Gastroesophageal sphincter (tissue), 4 donors: ENCODE results near the gene GLI2. TPM values are rescaled to one million over a fixed set of nuclear protein-coding genes. Genes with fewer than 3 reads are reported as not detected.

Experiments used
- ATAC-seq: fragments of 150-250 bp; one replicate; pipeline ENCODE4 v1.9.1; 2016; ENCODE audit warnings: mild to moderate bottlenecking, moderate library complexity
- H3K27ac ChIP-seq, 4 donors: fragments of 200-600 bp; sonication (generic) in 3 of 4; 1 replicate in 3 of 4; 2 replicates in 1 of 4; pipeline ENCODE4 v1.5.1; 2016 to 2019
- H3K27me3 ChIP-seq: fragments of 200-600 bp; sonication (generic); one replicate; pipeline ENCODE4 v1.5.1; 2019
- H3K36me3 ChIP-seq, 2 donors: fragments of 200-600 bp; sonication (generic); one replicate each; pipeline ENCODE4 v1.5.1; 2019; ENCODE audit warnings: control low read depth in 1 of 2
- H3K4me1 ChIP-seq, 3 donors: fragments of 200-600 bp; sonication (generic); 1 replicate in 2 of 3; 2 replicates in 1 of 3; pipeline ENCODE4 v1.5.1; 2016 to 2019; ENCODE audit warnings: control low read depth in 2 of 3
- H3K4me3 ChIP-seq, 2 donors: fragments of 200-600 bp; sonication (generic); one replicate each; pipeline ENCODE4 v1.5.1; 2019; ENCODE audit warnings: mild to moderate bottlenecking in 1 of 2, moderate library complexity in 1 of 2
- H3K9me3 ChIP-seq, 3 donors: fragments of 200-600 bp; sonication (generic); one replicate each; pipeline ENCODE4 v1.5.1; 2017 to 2019; ENCODE audit warnings: control low read depth in 2 of 3
- CTCF ChIP-seq, 4 experiments: fragments of 200-600 bp in 2 of 4; fragments of 450-650 bp in 2 of 4; sonication (generic) in 1 of 4; IDR thresholded peaks; one replicate each; pipeline ENCODE4 v1.5.1; 2017 to 2019; ENCODE audit warnings: antibody characterized with exemption in 4 of 4, mild to moderate bottlenecking in 2 of 4, moderate library complexity in 2 of 4
- EP300 ChIP-seq: sonication (generic); formaldehyde crosslinking; IDR thresholded peaks from one replicate; pipeline ENCODE4 v1.6.1; 2017; ENCODE audit warnings: antibody characterized with exemption, mild to moderate bottlenecking
- POLR2A ChIP-seq, 2 donors: fragments of 450-650 bp; IDR thresholded peaks; one replicate each; pipeline ENCODE4 v1.6.1; 2017; ENCODE audit warnings: antibody characterized with exemption in 2 of 2, mild to moderate bottlenecking in 2 of 2, moderate library complexity in 1 of 2
- POLR2AphosphoS5 ChIP-seq: sonication (generic); formaldehyde crosslinking; IDR thresholded peaks from one replicate; pipeline ENCODE4 v1.6.1; 2017; ENCODE audit warnings: antibody characterized with exemption
- WGBS, 2 donors: methylation state at CpG; one replicate each; pipeline ENCODE4 v1.1.5; 2018; ENCODE audit warnings: low coverage in 1 of 2; 5-methylcytosine and 5-hydroxymethylcytosine counted together
- total RNA-seq, 4 donors: library from RNA; depleted of rRNA; stranded (reverse); fragments of >200 nt; gene quantifications; one replicate each; pipeline ENCODE4 v1.1.0, GENCODE V29; 2016

GLI2 gene
- total RNA-seq, 4 donors from 2014 or later = 6.3 to 22.3 (median 11.0) TPM

- no peak for ATAC-seq
- 85% methylated on average over 3 of the region's 6 CpGs; no CpG with 5 or more reads in 1 of the 2 donors for WGBS, 2 donors
- no peak for TF ChIP-seq POLR2A (IDR thresholded peaks at IDR 0.05)
- no peak for TF ChIP-seq EP300
- TF ChIP-seq CTCF (IDR thresholded peaks at IDR 0.05) = no peak
- no peak for TF ChIP-seq POLR2AphosphoS5
- H3K4me1 ChIP-seq = peaks cover 0 to 39% (median 12%) of the 10 kb centered on the region in 3 donors
- H3K27me3 ChIP-seq = no peaks in the 10 kb centered on the region
- no peaks in the 10 kb centered on the region for H3K36me3 ChIP-seq
- no peak overlapping the region for H3K4me3 ChIP-seq
- no peaks in the 10 kb centered on the region for H3K9me3 ChIP-seq
- peak overlapping the region in 2 of 4 donors; percentile 43 to 52 for H3K27ac ChIP-seq
Observed at GRCh38 chr2:120770641-120771040, 35.0 kb downstream of the GLI2 start.

- H3K27me3 ChIP-seq = no peaks in the 10 kb centered on the region
- no peaks in the 10 kb centered on the region for H3K9me3 ChIP-seq
- H3K4me1 ChIP-seq = peaks cover 0 to 32% (median 6%) of the 10 kb centered on the region in 3 donors
- ATAC-seq = peak; percentile 81
- H3K4me3 ChIP-seq = no peak overlapping the region
- peak overlapping the region in 3 of 4 donors; percentile 8 to 64 (median 52) for H3K27ac ChIP-seq
- 49 to 55% methylated on average over 5 to 7 of the region's 14 CpGs for WGBS, 2 donors
- H3K36me3 ChIP-seq = no peaks in the 10 kb centered on the region
- TF ChIP-seq EP300 (no peak), POLR2AphosphoS5 (no peak), CTCF (IDR thresholded peaks at IDR 0.05) (no peak), POLR2A (IDR thresholded peaks at IDR 0.05) (no peak)
Observed at GRCh38 chr2:120771111-120771780, 35.6 kb downstream of the GLI2 start.

DNA sequence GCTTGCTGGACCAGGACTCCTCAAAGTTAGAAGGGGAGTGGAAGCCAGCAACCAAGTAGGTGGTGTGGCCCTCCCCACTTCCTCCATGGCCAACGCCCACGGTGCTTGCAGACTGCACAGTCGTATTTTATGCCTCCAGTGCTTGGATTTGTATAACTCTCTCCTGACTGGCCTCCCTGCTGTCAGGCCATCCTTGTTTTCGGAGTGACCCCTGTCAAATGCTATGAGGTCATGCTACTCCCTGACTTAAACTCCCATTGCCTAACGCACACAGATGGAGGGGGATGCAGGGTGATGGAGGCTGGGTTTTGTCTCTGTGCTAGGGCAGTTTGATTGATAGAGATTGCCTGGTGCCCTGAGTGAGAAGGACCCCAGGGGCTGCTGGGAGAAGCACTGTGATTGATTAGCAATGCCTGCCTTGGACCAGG, 36.1 kb downstream of the GLI2 start:
- no peaks in the 10 kb centered on the region for H3K9me3 ChIP-seq
- peaks cover 0 to 27% (median 5%) of the 10 kb centered on the region in 3 donors for H3K4me1 ChIP-seq
- WGBS, 2 donors = 55 to 80% methylated on average over 1 to 2 of the region's 5 CpGs
- H3K27ac ChIP-seq = peak overlapping the region in 3 of 4 donors; percentile 8 to 64 (median 52)
- no peak overlapping the region for H3K4me3 ChIP-seq
- peak; percentile 13 for ATAC-seq
- no peak for TF ChIP-seq POLR2AphosphoS5
- TF ChIP-seq POLR2A (IDR thresholded peaks at IDR 0.05) = no peak
- TF ChIP-seq CTCF (IDR thresholded peaks at IDR 0.05) = no peak
- TF ChIP-seq EP300 = no peak
- H3K27me3 ChIP-seq = no peaks in the 10 kb centered on the region
- no peaks in the 10 kb centered on the region for H3K36me3 ChIP-seq

DNA sequence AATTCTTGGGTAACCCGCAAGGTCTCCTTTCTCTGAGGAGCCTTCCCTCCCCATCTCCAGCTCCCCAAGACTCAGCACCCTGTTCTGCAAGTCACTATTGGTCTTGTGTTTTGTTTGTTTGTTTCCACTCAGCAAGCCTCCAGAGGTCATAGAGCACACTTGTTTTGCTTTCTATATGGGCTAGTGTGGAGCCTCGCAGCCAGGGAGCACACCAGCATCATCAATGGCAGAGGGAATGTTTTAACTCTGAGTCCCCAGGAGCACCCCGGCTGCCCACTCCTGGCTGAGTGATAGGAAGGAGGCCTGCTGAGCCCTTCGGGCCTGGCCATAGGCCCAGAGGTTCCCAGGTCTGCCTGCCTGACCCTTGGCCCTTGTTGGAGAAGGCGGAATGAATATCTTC, 36.6 kb downstream of the GLI2 start:
- WGBS, 2 donors = 33% methylated on average over 1 of the region's 5 CpGs; no CpG with 5 or more reads in 1 of the 2 donors
- Histone ChIP-seq H3K27me3 (no peaks in the 10 kb centered on the region), H3K27ac (no peak overlapping the region), H3K4me1 (peaks cover 0 to 24% (median 5%) of the 10 kb centered on the region in 3 donors), H3K36me3 (no peaks in the 10 kb centered on the region), H3K9me3 (no peaks in the 10 kb centered on the region), H3K4me3 (no peak overlapping the region)
- ATAC-seq = no peak
- no peak for TF ChIP-seq POLR2A (IDR thresholded peaks at IDR 0.05)
- no peak for TF ChIP-seq POLR2AphosphoS5
- TF ChIP-seq EP300 = no peak
- TF ChIP-seq CTCF (IDR thresholded peaks at IDR 0.05) = no peak

- no peak for ATAC-seq
- H3K4me1 ChIP-seq = peaks cover 0 to 24% (median 5%) of the 10 kb centered on the region in 3 donors
- no peak for TF ChIP-seq EP300
- no peak for TF ChIP-seq POLR2A (IDR thresholded peaks at IDR 0.05)
- H3K27ac ChIP-seq = no peak overlapping the region
- H3K9me3 ChIP-seq = no peaks in the 10 kb centered on the region
- no peaks in the 10 kb centered on the region for H3K27me3 ChIP-seq
- WGBS, 2 donors = 73 to 93% methylated on average over 4 to 6 of the region's 17 CpGs
- no peaks in the 10 kb centered on the region for H3K36me3 ChIP-seq
- H3K4me3 ChIP-seq = no peak overlapping the region
Observed at GRCh38 chr2:120773186-120773800, 37.6 kb downstream of the GLI2 start.
